Midbrain (tissue), 1 donor: ENCODE data around the gene CLEC10A.
"Not testable (repeated sequence)": the region's sequence is repeated elsewhere in the genome, so short reads cannot be mapped to it uniquely, and the experiment has no call there.

Experiments
- DNase-seq: peaks from one replicate; lab custom pipeline; 2025; lab: John Stamatoyannopoulos, UW

CLEC10A gene

DNA sequence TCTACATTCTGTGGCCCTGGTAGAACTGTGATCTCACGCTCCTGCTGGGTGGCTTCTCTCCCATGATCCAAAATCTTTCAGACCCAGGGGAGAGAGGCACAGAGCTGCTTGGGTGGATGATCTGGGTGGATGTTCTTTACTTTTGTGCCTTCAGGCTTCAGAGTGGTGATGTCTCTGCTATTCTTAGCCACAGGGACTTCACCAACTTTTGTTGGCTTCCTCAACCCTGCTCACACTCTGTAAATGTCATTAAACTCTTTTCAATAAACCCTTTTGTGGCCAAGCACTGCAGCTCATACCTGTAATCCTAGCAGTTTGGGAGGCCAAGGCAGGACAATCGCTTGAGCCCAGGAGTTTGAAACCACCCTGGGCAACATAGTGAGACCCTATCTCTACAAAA is 7.6 kb downstream of the CLEC10A start:
- no peak for DNase-seq

DNA sequence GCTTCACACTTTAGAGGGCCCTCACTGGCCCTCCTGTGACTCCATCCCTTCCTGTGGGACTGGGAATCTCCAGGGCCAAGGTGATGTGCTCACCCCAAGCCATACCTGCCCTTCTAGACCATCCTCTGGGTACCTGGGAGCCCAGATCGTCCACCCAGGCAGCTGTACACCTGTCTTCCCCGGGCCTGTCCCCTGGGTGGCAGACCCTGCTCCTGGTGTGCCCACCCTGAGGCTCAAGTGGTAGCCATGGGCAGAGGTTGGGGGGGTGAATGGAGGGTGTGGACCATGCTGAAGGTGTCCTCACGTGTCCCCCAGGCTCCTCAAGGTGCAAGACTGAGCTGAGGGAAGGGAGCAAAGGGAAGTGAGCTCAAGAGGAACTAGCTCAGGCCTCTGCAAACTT is 9.3 kb downstream of the CLEC10A start:
- no peak for DNase-seq

DNA sequence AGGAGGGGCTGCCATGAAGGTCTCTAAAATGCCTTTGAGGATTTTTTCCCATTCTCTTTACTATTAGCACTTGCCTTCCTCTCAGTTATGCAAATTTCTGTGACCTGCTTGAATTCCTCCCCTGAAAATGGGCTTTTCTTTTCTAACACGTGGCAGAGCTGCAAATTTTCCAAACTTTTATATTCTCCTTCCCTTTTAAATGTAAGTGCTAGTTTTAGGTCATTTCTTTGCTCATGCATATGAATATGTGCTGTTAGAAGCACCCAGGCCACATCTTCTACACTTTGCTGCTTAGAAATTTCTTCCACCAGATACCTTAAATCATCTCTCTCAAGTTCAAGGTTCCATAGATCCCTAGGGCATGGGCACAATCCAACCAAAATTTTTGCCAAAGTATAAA is 11.8 kb downstream of the CLEC10A start:
- DNase-seq = no peak

DNA sequence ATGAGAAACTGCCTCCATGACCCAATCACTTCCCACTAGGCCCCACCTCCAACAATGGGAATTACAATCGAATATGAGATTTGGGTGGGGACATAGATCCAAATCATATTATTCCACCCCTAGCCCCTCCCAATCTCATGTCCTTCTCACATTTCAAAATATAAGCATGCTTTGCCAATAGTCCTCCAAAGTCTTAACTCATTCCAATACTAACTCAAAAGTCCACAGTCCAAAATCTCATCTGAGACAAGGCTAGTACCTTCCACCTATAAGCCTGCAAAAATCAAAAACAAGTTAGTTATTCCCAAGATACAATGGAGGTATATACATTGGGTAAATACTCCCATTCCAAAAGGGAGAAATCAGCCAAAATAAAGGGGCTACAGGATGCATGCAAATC is 12.9 kb downstream of the CLEC10A start:
- no peak for DNase-seq

DNA sequence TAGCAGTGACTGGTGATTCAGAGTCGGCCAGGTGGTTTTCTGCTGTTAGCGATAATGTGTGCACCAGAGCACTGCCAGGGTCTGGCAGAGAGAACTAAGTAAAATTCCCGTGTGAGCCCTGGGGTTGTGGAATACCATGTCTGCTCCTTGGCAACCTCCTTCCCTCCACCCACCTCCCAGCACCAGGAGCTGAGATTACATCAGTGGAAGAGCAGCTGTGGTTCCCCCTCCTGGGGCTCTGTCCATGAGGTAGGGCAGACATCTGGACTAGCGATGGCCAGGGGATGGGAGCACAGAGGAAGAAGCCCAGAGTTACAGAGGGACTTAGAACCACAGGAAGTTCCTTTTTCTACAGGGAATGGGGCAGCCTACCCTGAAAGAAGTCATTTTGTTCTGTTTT is 15.8 kb downstream of the CLEC10A start:
- DNase-seq = no peak

DNA sequence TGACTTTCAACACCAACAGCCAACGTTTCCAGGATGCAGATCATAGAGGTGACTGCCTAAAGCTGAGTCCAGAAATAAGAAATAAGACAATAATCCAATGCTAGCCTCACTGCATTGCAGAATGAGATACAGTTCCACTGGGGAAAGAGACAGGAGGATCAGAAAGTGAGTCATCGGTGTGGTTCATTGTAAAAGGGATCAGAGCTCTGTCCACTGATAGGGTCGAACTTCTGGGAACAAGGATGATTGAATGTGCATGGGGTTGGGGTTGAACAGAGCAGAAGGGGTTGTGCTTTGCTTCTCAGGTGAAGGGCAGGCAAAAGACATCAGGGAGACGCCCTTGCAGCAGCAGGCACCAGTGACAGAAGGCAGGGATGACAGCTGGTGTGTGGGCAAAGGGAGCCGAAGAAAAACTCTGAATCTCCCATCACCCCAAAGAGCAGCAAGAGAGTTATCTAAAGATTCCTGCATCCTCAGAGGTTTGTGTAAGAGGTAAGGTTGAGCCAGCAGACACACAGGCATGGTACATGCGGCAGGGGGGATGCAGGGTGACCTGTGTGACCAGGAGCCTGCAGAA is 16.4 kb downstream of the CLEC10A start:
- DNase-seq = no peak

DNA sequence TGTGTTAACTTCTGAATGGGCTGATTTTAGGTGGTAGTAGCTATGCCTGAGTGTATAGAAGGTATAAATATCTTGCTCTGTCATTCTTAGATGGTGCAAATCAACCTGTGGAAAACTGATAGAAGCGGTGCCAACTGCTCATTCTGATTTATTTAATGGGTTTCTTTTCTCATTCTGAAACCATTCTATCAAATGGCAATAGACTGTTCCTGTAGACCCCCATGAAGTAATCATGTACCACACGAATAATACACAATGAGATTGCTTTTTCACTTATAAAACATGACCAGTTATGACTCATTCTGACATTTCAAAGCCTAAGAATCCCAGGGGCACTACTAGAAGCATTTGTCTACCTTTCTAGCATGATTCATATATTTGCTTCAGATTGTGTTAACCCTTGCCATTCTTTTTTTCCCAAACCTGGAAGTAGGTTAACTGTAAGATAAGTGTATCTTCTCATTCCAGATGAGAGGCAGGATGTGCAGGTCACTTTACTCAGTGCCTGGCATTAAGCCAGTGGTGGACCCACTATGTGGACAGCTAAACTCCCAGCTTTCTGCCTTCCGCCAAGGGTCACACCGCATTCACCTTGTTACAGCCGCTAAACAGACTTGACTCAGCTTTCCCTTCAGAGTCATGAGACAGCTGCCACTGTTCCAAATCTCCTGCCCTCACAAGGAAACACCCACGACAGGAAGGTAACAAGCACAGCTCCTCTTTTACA is 19.7 kb downstream of the CLEC10A start:
- DNase-seq = no peak

DNA sequence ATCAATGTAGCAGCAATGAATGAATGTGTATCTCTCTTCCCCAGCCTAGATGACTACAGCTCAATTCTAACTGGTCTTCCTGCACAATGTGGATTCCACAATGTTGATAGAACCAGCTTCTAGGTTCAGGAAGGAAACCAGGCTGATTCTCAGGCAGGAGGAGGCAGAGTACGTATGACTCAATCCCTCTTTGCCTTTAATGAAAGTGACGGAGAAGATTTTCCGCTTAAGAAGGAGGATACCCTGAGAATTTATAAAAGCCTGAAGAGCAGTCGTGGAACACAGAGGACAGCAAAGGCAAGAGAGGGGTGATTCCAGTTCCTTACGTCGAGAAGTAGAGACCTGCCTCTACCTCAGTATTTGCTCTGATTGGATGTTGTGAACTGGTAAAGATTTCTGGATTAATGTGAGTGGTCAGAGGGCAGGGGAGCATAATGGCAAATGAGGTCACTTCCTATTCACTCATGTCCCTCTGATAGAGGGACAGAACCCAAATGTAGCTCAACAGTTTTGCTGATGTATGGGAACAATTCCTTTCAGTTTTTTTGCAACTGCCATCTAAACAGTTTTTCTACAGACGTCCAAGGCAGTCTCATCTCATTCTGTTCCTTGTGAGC is 21.1 kb downstream of the CLEC10A start:
- no peak for DNase-seq

DNA sequence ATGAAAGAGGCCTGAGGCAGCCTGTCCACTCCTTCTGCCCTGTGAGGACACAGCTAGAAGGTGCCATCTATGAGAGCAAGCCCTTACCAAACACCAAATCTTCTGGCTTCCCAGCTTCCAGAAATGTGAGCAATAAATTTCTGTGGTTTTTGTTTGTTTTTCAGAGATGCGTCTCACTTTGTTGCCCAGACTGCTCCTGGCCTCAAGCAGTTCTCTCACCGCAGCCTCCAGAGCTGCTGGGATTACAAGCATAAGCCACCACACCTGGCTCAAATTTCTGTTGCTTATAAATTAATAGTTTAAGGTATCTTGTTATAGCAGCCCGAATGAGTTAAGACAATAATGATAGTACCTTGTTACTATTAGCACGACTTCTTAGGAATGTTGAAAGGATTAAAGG is 23.7 kb downstream of the CLEC10A start:
- DNase-seq = no peak

DNA sequence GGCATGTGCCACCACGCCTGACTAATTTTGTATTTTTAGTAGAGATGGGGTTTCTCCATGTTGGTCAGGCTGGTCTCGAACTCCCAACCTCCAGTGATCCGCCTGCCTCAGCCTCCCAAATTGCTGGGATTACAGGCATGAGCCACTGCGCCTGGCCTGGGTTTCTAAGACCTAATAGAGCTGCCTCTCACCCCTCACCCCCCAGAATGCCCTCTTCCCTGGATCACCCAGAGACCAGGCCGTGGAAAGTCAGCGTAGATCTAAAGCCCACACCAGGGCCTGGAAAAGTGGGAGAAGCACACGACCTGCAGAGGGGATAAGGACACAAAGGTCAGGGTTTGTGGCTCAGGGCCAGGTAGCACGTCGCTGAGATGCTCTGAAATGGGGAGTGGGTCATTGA is 29.5 kb downstream of the CLEC10A start:
- DNase-seq = not testable (repeated sequence)

DNA sequence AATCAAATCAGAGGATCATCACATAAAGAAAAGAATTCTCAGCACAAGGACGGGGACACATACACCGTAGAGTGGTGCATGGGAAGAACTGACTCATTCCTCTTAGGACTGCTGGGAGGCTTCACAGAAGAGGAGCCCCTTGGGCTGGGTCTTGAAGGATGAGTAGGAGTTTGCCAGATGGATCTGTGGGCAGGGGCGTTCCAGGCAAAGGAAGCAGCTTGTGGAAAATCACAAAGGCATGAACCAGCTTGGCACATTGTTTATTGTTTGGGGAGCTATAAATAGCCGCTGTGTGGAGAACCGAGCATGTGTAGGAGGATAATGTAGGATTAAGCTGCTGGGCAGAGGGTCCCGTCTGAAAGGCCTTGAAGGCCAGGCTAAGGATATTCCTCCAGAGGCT is 31.1 kb downstream of the CLEC10A start:
- DNase-seq = no peak

DNA sequence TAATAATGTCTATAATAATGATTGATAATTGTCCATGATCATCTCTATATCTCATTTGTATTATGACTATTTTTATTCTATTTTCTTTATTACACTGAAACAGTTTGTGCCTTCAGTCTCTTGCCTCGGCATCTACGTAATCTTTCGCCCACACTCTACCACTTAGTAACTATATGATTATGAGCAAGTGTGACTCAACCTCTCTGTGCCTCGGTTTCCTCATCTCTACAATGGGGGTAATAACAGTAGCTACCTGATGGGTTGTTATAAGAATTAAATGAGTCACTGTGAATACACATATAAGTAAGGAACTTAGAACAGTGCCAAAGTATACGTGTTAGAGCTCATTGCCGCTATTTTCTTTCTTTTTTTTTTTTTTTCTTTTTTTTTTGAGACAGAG is 32.5 kb downstream of the CLEC10A start:
- no peak for DNase-seq

DNA sequence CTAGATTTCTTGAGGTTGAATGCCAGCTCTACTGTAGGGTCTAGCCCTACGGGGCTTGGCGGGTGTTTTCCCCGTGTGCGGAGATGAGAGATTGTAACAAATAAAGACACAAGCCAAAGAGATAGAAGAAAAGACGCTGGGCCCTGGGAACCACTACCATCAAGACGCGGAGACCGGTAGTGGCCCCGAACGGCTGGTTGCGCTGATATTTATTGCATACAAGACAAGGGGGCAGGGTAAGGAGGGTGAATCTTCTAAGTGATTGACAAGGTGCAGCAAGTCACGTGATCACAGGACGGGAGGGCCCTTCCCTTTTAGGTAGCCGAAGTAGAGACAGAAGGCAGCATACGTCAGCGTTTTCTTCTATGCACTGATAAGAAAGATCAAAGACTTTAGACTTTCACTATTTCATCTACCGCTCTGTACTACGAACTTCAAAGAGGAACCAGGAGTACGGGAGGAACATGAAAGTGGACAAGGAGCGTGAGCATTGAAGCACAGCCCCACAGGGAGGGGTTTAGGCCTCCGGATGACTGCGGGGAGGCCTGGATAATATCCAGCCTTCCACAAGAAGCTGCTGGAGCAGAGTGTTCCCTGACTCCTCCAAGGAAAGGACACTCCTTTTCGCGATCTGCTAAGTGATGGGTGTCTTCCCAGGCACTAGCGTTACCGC is 33.2 kb downstream of the CLEC10A start:
- not testable (repeated sequence) for DNase-seq

DNA sequence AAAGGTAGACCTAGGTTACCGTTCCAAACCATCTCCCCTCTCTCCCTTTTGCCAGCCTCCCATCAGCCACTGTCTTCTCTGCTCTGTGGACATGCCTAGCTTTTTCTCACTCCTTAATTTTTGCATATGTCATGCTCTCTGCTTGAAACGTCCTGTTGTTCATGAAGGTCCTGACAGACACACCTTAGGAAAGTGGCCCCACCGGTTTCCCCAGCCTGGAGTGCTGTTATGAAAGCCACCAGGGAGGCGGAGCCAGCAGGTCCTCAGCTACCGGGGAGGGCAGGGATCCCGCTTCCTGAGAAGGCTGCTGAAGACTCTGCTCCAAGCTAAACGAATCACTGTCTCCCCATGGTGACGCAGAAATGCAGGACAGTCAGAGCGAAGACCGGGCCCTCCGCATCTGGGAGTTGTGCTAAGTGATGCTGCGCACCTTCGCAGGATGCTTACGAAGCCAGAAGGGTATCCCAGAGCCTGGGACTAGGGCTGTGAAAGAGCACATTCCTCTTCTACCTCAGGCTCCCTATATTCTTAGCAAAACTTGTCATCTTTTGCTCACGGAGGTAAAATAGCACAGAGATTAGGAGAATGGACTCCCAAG is 33.8 kb downstream of the CLEC10A start:
- DNase-seq = no peak

DNA sequence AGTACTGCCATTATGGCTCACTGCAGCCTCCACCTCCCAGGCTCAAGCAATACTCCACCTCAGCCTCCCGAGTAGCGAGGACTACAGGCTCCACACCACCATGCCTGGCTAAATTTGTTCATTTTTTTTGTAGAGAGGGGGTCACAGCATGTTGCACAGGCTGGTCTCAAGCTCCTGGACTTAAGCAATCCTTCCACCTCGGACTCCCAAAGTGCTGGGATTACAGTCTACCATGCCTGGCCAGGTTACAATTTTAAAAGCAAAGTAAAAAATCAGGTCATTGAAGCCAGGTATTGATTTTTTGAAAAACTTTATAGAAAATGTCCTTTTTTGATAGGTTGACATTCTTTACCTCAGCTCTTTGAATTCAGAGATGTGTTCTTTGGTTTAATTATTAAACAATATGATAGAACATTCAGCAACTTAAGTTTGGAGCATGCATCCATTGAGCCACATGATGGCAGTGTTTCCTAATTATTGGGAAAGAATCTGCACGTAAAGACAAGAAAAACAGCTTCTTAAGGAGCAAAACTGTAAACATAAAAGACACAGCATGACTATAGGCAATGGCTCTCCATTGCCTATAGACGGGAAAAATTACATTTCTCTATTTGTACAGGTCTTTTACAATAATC is 34.4 kb downstream of the CLEC10A start:
- peak; percentile 80 for DNase-seq

DNA sequence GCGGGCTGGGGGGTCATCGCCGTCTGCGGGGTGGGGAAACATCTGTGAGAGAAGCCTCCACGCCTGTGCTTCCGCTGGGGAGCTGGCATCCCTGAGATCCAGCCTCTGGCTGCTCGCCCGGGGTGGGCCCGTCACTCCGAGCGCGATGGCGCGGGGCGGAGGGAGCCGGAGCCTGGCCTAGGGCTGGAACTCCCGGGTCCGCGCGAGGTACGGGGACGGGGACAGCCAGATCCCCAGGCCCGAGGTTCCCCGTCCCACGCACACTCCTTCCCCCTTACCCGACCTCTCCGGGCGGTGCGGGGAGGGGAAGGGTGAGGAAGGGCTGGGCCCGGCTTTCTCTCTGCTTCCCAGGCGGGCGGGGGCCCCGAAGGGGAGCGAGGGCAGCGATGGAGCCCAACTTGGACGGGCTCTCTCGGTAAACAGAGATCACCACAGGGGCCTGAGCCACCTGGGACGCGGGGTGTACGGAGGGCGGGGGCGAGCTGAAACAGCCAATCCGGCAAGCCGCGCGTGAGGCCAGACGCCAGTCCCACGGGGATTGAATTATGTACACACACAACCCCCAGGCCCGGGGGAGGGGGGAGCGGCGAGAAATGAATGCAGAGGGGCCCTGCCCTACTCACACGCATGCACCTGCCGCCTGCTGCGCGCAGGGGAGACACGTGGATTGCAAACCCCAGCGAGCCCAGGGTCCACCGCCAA is 36.4 kb downstream of the CLEC10A start, which contains the start of gene SLC16A11:
SLC16A11 (minus strand) TSS at position 596 of the 702 bp plus-strand sequence; CDS start at position 17, 579 bp downstream.
- no peak for DNase-seq

DNA sequence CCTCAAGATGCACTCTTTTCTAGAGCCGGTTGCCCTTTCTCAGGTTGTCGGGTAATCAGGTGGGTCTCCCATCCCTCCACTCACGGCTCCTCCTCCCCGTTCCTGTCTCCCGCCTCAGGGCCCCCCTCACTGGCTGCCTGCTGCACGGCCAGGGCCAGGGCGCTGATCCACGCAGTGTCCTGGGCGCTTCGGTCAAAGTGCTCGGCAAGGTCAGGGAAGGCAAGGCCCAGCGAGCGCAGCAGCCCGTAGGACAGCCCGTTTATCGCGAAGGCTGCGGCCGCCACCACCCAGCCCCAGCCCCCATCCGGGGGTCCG is 36.9 kb downstream of the CLEC10A start:
- no peak for DNase-seq

DNA sequence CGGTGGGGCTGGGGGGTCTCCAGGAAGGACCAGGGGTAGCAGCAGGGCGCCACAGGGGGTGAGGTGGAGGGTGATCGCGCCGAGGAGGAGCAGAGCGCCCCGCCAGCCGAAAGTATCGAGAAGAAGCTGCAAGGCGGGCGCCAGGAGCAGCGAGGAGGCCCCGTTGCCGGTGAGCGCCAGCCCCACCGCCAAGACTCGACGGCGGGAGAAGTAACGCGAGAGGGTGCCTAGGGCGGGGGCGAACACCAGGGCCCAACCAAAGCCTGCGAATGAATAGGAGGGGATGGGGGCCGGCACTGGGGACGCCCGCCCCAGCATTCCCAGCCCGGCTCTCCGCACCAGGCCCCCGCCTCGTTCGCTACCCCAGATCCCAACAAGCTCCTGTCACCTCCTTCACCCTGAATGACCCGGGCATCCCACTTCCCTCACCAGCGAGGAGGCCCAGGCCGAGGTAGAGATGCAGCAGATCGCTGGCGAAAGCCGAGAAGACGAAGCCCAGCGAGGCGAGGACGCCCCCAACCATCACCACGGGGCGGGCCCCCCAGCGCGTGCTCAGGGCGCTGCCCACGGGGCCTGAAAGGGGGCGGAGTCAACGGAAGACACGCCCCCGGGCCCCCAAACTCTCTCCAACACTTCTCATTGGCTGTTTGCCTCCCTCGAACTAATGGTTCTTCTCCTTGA is 37.4 kb downstream of the CLEC10A start:
- DNase-seq = no peak

DNA sequence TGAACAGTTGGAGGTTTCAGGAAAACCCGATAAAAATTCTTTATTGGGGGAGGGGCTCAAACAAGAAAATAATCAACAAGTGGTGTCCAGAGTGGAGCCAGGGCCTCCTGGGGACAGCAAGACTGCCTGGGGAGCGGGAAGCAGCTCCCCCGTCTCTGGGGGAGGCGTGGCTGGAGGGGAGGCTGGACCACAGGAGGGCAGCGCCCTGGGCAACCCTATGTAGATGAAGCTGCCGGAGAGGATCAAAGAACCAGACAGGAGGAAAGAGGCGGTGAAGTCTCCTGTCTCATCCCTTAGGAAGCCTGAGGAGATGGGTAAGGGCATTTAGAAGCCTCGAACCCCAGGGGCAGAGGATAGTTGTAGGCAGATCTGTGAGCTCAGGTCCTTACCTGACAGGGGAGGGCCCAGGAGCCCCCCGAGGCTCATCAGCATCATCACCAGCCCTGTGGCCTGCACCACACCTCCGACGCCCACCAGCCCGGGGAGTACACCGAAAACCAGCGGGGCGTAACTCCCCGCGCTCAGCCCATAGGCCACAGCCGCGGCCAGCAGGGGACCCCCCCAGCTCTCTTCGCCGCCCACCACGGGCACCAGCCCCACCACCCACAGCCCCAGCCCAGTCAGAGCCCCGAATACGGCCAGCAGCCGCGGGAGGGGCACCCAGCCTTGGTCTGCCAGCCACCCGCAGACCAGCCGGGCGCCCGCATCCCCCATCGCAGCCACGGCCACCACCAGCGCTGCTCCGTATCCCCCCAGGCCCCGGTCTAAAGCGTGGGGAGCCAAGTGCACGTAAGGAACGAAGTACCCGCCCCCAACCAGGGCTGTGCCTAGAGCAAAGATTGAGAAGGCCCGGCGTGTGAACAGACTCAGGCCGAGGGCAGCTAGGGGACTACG is 38.2 kb downstream of the CLEC10A start:
- no peak for DNase-seq

DNA sequence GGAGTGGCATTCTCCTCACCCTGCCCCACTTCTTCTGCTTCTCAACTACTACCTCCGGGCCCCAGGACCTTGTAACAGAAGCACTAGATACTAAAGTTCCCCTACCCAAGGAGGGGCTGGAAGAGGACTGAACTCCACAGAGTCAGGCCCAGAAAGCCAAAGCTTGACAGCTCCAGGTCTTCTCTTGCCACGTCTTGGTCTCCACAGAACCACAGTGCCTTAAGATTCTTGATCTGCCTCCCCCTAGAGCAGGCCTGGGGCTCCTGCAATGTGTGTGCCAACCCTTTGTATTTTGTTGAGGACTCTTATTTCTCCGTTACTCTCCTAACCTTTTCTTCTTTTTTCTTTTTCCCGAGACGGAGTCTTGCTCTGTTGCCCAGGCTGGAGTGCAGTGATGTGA is 40.2 kb downstream of the CLEC10A start:
- DNase-seq = no peak
